T1000 (cell line): ENCODE measurements around the gene POLR3E.
"Not testable (repeated sequence)": the region's sequence is repeated elsewhere in the genome, so short reads cannot be mapped to it uniquely, and the experiment has no call there.

Experiments used
- DNase-seq: peaks from one replicate; lab custom pipeline; 2025; ENCODE audit warnings: mixed read lengths; lab: John Stamatoyannopoulos, UW

POLR3E gene

GRCh38 chr16:22336581-22336980 lies 39.4 kb downstream of the POLR3E start:
- DNase-seq = no peak

- no peak for DNase-seq
These were observed 39.8 kb downstream of the POLR3E start for GRCh38 chr16:22337045-22337444.

- no peak for DNase-seq
These were observed 40.8 kb downstream of the POLR3E start for GRCh38 chr16:22337849-22338635.

DNA sequence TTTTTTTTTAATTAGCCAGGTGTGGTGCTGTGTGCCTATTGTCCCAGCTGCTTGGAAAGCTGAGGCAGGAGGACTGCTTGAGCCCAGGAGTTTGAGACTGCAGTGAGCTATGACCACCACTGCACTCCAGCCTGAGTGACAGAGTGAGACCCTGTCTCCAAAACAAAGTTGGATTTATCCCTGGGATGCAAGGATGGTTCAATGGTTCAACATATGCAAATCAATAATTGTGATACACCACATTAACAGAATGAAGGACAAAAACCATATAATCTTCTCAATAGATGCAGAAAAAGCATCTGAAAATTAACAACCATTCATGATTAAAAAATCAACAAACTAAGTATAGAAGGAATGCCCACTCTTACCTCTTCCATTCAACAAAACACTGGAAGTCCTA lies 43.7 kb downstream of the POLR3E start:
- DNase-seq = no peak

DNA sequence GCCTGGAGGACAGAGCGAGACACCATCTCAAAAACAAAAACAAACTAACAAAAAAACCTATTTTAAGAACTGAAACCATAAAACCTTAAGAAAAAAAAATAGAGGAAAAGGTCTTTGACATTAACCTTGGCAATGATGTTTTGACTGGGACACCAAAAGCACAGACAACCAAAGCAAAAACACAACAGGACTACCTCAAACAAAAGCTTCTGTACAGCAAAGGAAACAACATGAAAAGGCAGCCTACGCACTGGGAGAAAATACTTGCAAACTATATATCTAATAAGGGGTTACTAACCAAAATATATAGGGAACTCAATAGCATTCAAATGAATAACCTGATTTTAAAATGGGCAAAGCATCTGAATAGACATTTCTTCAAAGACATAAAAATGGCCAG lies 44.9 kb downstream of the POLR3E start:
- no peak for DNase-seq

- no peak for DNase-seq
These were observed 49.3 kb downstream of the POLR3E start for GRCh38 chr16:22346483-22346882.

- no peak for DNase-seq
These were observed 50.1 kb downstream of the POLR3E start for GRCh38 chr16:22347100-22347820.

- DNase-seq = no peak
These were observed 51.1 kb downstream of the POLR3E start for GRCh38 chr16:22348291-22348690.

GRCh38 chr16:22351017-22351416 lies 53.8 kb downstream of the POLR3E start:
- DNase-seq = not testable (repeated sequence)

DNA sequence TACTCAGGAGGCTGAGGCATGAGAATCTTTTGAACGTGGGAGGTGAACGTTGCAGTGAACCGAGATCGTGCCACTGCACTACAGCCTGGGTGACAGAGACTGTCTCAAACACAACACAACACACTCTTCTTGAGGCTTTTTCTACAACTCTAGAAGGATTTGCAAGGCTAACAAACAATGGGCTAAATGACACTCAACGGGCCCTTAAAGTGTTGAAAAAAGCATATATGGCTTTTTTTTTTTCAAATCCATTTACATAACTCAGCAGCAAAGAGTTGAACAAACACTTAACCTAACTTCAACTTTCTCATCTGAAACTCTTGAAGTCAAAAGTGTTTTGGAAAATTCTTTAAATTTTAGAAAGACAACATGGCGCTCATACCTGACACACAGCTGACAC lies 54.9 kb downstream of the POLR3E start:
- DNase-seq = no peak

GRCh38 chr16:22352723-22353122 lies 55.5 kb downstream of the POLR3E start:
- no peak for DNase-seq

- no peak for DNase-seq
These were observed 56.1 kb downstream of the POLR3E start for GRCh38 chr16:22353191-22353919.

DNA sequence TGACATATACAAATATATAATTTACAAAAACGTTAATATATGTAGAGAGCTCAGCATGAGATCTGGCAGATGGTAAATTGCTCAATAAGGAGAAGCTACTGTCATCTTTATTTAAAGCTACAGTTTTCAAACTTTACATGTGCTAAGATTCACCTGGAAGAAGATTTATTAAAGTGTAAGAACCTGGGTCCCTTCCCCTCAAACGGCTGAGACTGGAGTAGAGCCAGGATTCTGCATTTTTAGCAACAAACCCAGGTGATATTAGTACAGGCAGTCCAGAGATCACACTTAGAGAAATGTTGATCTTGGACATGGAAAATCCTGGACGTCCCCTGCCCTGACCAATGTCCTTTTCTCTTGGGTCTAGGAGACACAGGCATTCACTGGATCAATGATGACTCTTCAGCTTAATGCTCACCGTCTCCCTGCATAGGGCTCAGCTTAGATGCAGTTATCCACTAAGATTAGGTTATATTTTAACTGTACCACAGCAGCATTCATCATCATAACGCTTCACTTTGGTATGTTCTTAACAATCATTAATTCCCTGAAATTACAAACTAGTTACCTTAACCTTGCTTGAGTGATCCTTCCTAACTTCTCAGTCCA lies 56.8 kb downstream of the POLR3E start:
- no peak for DNase-seq

- no peak for DNase-seq
These were observed 58.3 kb downstream of the POLR3E start for GRCh38 chr16:22355487-22355908.

DNA sequence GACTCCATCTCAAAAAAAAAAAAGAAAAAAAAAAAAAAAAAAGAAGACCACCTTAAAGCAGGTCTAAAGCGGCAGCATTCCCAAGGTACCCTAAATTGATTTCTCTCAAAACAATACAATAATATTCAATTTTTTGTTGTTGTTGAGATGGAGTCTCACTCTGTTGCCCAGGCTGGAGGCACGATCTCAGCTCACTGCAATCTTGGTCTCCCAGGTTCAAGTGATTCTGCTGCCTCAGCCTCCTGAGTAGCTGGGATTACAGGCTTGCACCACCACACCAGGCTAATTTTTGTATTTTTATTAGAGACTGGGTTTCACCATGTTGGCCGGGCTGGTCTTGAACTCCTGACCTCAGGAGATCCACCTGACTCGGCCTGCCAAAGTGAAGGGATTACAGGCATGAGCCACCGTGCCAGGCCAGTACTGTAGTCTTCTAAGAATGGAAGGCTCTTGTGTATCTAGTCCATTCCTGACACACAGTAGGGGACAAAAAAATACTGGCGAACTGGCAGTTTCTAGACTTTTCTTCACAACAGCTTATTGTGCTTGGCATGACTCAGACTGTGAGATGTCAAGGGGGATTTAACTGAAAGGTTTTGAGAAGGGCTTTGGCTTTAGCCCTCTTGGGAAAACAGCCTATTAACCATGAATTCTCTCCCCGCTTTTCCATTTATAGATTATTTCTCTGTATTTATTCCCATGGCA lies 59.9 kb downstream of the POLR3E start:
- DNase-seq = no peak

GRCh38 chr16:22357635-22357971 lies 60.4 kb downstream of the POLR3E start:
- no peak for DNase-seq

GRCh38 chr16:22358000-22358399 lies 60.8 kb downstream of the POLR3E start:
- DNase-seq = no peak

GRCh38 chr16:22359679-22360078 lies 62.5 kb downstream of the POLR3E start:
- no peak for DNase-seq

GRCh38 chr16:22360963-22361659 lies 63.9 kb downstream of the POLR3E start:
- no peak for DNase-seq

DNA sequence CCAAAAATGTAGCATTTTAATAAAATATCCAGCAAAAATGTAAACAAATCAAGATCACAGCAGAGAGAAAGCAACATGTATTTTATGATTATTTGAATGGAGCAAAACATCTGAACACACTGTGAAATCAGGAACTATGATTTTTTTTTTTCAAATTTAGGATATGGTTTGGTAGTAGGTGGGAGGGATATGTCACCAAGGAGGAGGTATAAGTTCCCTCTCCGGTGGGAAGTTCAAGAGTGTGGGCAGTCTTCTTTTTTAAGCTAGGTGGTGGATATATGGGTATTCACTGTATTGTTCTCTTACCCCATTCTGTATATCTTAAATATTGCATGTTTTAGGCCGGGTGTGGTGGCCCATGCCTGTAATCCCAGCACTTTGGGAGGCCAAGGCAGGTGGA lies 67.0 kb downstream of the POLR3E start:
- DNase-seq = no peak

DNA sequence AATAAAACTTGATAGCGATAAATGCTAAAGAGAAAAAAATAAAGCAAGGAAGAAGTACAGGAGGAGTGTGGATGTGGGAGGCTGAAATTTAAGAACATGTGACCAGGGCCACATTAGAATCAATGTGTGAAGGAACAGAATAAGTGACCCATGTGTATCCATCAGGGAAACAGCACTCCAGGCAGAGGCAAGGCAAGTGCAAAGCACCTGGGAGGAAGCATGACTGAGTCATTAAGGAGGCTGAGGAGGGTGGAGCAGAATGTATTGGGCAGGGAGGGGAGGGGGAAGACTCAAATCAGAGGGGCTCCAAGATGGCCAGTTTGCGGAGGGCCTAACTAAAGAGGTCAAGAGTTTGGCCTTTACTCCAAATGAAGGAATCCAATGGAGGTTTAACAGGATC lies 69.2 kb downstream of the POLR3E start:
- DNase-seq = no peak
